ENCODE results near the gene MARCHF10.

The MARCHF10 gene

DNA sequence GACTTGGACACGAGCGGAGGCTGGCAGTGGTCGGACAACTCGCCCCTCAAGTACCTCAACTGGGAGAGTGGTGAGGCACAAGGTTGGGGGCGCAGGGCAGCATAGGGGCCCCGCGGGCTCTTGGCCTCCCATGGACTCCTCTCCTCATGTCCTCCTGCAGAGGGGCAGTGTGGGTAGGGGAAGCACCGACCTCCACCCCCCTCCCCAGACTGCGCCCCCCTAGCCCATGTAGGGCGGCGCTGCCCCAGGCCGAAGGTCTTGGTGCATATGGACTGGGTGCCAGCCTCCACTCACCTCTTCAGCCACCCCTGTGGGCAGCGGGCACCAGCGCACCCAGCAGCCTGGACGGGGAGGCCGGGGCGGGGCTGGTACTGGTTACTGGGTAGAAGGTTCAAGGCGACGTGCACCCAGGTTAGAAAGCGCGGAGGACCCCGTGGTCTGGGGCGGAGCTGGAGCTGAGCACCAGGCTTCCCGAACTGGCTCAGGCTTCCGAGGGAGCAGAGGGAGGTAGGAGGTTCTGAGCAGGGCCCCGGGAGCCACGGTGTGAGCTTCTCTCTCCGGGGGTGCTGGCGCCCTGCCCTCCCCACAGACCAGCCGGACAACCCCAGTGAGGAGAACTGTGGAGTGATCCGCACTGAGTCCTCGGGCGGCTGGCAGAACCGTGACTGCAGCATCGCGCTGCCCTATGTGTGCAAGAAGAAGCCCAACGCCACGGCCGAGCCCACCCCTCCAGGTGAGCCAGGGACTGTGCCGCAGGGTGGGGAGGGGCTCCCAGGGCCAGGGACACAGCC, 141.1 kb downstream of the MARCHF10 start:
- TF ChIP-seq, protein P1, sequence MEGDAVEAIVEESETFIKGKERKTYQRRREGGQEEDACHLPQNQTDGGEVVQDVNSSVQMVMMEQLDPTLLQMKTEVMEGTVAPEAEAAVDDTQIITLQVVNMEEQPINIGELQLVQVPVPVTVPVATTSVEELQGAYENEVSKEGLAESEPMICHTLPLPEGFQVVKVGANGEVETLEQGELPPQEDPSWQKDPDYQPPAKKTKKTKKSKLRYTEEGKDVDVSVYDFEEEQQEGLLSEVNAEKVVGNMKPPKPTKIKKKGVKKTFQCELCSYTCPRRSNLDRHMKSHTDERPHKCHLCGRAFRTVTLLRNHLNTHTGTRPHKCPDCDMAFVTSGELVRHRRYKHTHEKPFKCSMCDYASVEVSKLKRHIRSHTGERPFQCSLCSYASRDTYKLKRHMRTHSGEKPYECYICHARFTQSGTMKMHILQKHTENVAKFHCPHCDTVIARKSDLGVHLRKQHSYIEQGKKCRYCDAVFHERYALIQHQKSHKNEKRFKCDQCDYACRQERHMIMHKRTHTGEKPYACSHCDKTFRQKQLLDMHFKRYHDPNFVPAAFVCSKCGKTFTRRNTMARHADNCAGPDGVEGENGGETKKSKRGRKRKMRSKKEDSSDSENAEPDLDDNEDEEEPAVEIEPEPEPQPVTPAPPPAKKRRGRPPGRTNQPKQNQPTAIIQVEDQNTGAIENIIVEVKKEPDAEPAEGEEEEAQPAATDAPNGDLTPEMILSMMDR (IDR thresholded peaks at IDR 0.05; ENCODE audit: unreplicated experiment in 3 of 3) = no peak
- no peaks in the 10 kb centered on the region for H3K27me3 Mint-ChIP-seq (ENCODE audit: low read depth)
- H3K27ac Mint-ChIP-seq = no peak overlapping the region
- peaks cover 45% of the 10 kb centered on the region for H3K36me3 Mint-ChIP-seq (ENCODE audit: low read depth)
- H3K4me1 Mint-ChIP-seq = no peaks in the 10 kb centered on the region
- no peaks in the 10 kb centered on the region for H3K9me3 Mint-ChIP-seq
- no peak overlapping the region for H3K4me3 Mint-ChIP-seq

DNA sequence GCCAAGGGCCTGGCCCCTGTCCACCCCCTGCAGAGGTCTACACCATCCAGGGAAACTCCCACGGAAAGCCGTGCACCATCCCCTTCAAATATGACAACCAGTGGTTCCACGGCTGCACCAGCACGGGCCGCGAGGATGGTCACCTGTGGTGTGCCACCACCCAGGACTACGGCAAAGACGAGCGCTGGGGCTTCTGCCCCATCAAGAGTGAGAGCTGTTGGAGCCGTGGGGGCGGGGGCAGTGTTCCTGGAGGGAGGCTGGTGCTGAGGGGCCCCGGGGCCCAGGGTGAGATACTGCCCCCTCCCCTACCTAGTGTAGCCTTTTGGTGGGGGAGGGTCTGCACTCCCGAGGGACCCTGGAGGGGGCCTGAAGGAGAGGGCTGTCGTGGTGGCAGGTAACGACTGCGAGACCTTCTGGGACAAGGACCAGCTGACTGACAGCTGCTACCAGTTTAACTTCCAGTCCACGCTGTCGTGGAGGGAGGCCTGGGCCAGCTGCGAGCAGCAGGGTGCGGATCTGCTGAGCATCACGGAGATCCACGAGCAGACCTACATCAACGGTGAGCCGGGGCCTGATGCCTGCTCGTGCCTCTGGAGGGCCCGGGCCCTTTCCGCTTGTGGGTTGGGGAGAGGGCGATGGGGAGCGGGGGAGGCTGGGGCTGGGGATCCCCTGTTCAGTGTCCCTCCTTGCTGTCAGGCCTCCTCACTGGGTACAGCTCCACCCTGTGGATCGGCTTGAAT, 141.9 kb downstream of the MARCHF10 start:
- Mint-ChIP-seq H3K9me3 (peaks cover 3% of the 10 kb centered on the region), H3K4me3 (no peak overlapping the region), H3K4me1 (no peaks in the 10 kb centered on the region), H3K27ac (no peak overlapping the region), H3K27me3 (ENCODE audit: low read depth) (no peaks in the 10 kb centered on the region), H3K36me3 (ENCODE audit: low read depth) (peaks cover 44% of the 10 kb centered on the region)
- TF ChIP-seq, protein P1 (IDR thresholded peaks at IDR 0.05; ENCODE audit: unreplicated experiment in 3 of 3) = no peak

DNA sequence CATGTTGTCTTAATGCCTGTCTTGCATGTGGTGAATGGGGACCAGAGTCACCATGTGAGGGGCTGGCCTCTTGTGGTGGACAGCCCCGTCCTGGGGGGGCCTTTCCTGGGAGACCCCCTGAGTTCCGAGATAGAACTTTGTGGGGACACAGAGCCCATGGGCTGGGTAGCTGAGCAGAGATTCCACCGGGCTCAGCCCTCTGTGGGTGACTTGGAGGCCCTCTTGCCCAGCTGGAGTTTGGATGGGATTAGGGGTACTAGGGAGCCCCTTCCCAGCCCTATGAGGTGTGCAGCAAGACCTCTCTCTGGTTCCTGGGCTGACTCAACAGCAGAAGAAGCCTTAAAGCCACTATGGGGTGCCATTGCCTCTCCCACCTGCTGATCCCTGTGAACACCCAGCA, 142.5 kb downstream of the MARCHF10 start:
- peaks cover 8% of the 10 kb centered on the region for H3K9me3 Mint-ChIP-seq
- no peak overlapping the region for H3K4me3 Mint-ChIP-seq
- H3K27me3 Mint-ChIP-seq (ENCODE audit: low read depth) = no peaks in the 10 kb centered on the region
- H3K27ac Mint-ChIP-seq = no peak overlapping the region
- TF ChIP-seq, protein P1 (IDR thresholded peaks at IDR 0.05; ENCODE audit: unreplicated experiment in 3 of 3) = no peak
- peaks cover 48% of the 10 kb centered on the region for H3K36me3 Mint-ChIP-seq (ENCODE audit: low read depth)
- H3K4me1 Mint-ChIP-seq = no peaks in the 10 kb centered on the region

DNA sequence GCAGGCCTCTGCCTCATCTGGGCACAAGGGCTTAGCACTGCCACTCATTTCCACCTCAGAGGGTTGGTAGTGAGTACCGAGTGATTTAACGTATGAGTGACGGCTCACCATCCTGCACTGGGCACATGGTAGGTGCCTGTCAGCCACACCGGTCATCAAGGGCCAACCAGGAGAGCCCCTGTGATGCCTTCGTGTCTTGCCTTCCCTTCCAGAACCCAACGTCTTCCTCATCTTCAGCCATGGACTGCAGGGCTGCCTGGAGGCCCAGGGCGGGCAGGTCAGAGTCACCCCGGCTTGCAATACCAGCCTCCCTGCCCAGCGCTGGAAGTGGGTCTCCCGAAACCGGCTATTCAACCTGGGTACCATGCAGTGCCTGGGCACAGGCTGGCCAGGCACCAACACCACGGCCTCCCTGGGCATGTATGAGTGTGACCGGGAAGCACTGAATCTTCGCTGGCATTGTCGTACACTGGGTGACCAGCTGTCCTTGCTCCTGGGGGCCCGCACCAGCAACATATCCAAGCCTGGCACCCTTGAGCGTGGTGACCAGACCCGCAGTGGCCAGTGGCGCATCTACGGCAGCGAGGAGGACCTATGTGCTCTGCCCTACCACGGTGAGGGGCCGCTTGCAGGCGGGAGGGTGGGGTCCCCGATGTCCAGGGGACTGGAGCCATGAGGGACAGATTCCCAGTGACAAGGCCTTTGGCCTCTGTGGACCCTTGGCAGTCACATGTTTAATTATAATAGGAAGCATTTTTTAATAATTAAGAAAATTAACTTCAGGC, 143.6 kb downstream of the MARCHF10 start:
- no peak overlapping the region for H3K27ac Mint-ChIP-seq
- H3K4me1 Mint-ChIP-seq = no peaks in the 10 kb centered on the region
- peaks cover 15% of the 10 kb centered on the region for H3K9me3 Mint-ChIP-seq
- peaks cover 54% of the 10 kb centered on the region for H3K36me3 Mint-ChIP-seq (ENCODE audit: low read depth)
- no peak overlapping the region for H3K4me3 Mint-ChIP-seq
- TF ChIP-seq, protein P1 (IDR thresholded peaks at IDR 0.05; ENCODE audit: unreplicated experiment in 3 of 3) = no peak
- peaks cover 3% of the 10 kb centered on the region for H3K27me3 Mint-ChIP-seq (ENCODE audit: low read depth)

- H3K36me3 Mint-ChIP-seq (ENCODE audit: low read depth) = peaks cover 58% of the 10 kb centered on the region
- peaks cover 8% of the 10 kb centered on the region for H3K4me1 Mint-ChIP-seq
- peaks cover 4% of the 10 kb centered on the region for H3K27me3 Mint-ChIP-seq (ENCODE audit: low read depth)
- H3K9me3 Mint-ChIP-seq = peaks cover 15% of the 10 kb centered on the region
- TF ChIP-seq, protein P1 (IDR thresholded peaks at IDR 0.05; ENCODE audit: unreplicated experiment in 3 of 3) = no peak
- no peak overlapping the region for H3K27ac Mint-ChIP-seq
- H3K4me3 Mint-ChIP-seq = no peak overlapping the region
These were observed 144.8 kb downstream of the MARCHF10 start for GRCh38 chr17:62663304-62663703.

Measured in nephron (organoid).